Ecto neural progenitor cell (in vitro differentiated cells): ENCODE results near the gene SLC39A11.
"Not testable (repeated sequence)": the region's sequence is repeated elsewhere in the genome, so short reads cannot be mapped to it uniquely, and the experiment has no call there.

Experiments used
- DNase-seq: peaks from one replicate; pipeline ENCODE4 v3.0.0-alpha.2; 2018; ENCODE audit warnings: low spot score

The SLC39A11 gene

DNA sequence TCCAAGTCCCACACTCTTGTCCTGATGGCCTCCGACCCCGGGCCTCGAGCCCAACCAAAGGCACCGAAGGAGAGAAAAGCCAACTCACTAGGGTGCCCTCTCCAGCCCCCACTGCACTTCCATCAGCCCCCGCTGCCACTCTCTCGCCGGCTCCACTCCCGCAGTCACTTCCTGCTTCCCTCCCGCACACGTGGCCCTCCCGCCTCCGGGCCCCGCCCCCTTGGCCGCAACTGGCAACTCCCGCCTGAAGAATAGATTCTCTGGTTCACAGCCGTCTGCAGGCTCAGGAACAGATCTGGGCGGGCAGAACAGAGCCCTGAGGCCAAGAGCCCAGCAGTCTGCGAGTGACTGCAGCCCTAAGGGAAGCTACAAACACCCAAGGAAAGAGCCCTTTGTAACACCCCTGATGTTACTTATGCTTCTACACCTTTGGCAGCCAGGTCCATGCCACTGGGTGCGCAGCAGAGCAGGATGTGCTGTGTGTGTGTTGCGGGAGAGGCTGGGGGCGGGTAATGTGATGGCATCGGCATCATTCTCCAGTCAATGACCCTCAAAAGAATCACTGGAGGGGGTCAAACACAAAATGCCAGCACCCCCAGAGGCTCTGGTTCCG is at the start of gene SLC39A11:
TSS of gene SLC39A11 (minus strand) at position 166 of the 613 bp plus-strand sequence. CDS start 3,924 bp downstream, outside the sequence.
- DNase-seq, result peak; percentile 96

- no peak for DNase-seq
These were observed 48.9 kb upstream of the SLC39A11 start for GRCh38 chr17:73141411-73141810.

DNA sequence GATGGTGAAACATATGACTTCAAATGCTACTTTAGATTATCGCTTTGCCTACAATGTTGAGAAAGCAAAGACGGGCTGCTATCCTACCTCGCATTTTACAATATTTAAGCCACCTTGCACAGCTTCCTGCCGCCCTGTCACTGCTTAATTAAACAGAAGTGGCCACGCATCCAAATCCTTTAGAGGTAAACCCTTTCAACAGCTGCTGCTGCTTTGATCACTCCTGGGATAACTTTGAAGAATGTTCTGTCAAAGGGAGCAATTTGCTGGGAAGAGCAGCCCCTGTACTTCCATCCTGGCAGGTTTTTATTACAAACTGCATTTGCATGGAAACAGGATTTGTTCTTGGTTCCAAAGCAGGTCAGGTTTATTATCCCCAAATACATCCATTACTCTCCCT is 48.1 kb upstream of the SLC39A11 start:
- DNase-seq, result no peak

DNA sequence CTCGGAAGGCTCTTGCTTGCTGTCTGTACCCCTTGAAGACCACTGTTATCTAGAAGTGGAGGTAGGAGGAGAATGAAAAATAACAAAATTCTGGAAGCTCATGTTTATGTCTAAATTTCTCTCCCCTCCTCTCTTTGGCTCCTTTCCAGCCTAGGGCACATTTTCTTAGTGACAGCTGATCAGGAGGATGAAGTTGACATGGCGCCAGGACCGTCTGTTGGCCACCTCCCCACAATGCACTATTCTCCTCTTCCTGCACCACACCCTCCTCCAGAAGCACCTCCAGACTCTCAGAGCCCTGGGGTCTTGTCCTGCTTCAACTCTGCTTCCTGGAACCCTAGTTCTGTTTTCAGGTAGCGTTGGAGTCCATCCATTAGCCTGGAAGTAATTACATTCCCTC is 46.8 kb upstream of the SLC39A11 start:
- no peak for DNase-seq

GRCh38 chr17:73138541-73139138 is 46.2 kb upstream of the SLC39A11 start:
- no peak for DNase-seq

- no peak for DNase-seq
These were observed 44.9 kb upstream of the SLC39A11 start for GRCh38 chr17:73137376-73137775.

GRCh38 chr17:73135766-73136165 is 43.3 kb upstream of the SLC39A11 start:
- DNase-seq, result no peak

- no peak for DNase-seq
These were observed 41.6 kb upstream of the SLC39A11 start for GRCh38 chr17:73133911-73134649.

GRCh38 chr17:73132085-73132492 is 39.6 kb upstream of the SLC39A11 start:
- DNase-seq, result no peak

- DNase-seq, result not testable (repeated sequence)
These were observed 39.0 kb upstream of the SLC39A11 start for GRCh38 chr17:73131439-73131838.

DNA sequence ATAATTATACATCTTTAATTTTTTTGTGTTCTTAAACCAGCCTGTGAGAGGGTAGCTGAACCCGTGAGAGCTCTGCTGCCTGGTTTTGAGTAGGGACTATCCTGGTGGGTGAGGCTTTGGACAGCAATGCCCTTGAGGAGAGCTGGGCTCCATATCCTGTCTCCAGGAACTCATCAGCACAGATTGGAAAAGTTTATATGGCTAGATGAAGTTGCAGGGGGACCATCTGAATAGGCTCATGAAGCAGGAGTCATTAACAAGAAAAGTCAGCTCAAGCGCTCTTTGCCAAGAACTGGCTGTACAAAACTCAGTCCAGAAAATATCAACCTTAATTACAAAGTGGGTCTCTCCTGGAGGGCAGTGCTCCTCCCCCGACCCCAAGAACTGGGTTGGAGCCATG is 38.5 kb upstream of the SLC39A11 start:
- no peak for DNase-seq

GRCh38 chr17:73128496-73128895 is 36.0 kb upstream of the SLC39A11 start:
- no peak for DNase-seq

GRCh38 chr17:73126716-73127473 is 34.4 kb upstream of the SLC39A11 start:
- no peak for DNase-seq

DNA sequence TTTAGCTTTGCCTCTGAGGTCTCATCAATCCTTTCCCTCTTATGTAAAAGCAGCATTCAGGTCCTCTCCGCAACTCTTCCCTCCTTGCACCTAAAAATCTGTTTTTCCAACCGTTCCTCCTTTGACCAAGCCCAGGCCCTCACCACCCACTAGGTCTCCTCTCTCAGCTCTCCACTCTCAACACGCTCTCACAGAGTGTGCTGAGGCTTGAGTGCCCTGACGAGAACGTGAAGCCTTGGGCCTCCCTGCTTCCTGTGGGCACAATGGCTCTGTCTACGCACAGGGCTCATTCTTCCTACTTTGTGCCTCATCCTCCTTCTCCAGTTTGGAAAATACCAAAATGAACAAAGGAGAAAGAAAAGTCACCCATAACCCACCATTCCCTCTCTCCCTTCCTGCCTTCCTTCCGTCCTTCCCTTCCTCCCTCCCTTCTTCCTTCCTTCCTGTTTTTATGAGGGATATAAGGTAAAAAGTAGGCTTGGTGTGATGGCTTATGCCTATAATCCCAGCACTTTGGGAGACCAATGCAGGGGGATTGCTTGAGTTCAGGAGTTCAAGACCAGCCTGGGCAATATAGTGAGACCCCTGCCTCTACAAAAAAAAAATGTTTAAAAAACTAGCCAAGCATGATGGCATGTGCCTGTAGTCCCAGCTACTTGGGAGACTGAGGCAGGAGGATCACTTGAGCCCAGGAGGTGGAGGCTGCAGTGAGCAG is 31.3 kb upstream of the SLC39A11 start:
- DNase-seq, result no peak

DNA sequence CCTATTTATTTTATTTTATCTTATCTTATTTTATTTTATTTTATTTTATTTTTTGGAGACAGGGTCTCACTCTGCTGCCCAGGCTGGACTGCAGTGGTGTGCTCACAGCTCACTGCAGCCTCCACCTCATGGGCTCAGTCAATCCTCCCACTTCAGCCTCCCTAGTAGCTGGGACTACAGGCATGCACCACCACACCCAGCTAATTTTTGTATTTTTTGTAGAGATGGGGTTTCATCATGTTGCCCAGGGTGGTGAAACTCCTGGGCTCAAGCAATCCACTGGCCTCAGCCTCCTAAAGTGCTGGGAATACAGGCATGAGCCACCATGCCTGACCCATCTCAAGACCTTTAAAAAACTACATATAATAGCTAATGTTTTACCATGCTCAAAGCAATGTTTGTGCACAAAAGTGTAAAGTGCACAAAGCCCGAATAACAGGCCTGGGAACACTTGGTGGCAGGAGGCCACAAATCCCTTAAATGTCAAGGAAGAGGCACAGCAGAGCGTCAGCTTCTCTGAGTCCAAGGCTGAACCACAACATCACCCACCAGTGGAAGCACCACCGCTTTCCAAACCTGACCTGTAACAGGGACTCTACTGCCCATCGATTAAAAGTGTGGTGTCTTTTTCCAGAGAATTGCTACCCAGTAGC is 30.6 kb upstream of the SLC39A11 start:
- no peak for DNase-seq

- no peak for DNase-seq
These were observed 29.0 kb upstream of the SLC39A11 start for GRCh38 chr17:73121506-73121905.

- DNase-seq, result no peak
These were observed 27.1 kb upstream of the SLC39A11 start for GRCh38 chr17:73119631-73120030.

DNA sequence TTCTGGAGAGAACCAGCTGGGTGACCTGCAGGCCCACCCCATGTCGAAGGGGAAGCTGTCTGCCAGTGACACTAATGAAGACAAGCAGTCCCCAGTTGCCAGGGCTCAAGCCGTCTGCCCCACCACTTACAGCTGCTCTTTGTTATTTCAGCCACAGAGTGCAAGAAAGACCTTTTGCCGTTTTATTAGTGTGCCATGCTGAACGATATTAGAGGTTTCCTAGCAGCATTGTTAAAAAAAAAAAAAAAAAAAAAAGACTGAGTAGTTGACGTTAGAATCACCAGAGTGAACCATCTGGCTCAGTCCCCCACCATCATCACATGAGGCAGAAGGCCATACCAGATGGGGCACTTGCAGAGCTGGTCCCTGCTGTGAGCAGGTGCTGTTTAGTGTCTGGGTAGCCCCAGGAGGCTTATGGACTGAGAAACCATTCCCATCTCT is 26.5 kb upstream of the SLC39A11 start:
- DNase-seq, result no peak

- DNase-seq, result no peak
These were observed 25.7 kb upstream of the SLC39A11 start for GRCh38 chr17:73118139-73118538.

DNA sequence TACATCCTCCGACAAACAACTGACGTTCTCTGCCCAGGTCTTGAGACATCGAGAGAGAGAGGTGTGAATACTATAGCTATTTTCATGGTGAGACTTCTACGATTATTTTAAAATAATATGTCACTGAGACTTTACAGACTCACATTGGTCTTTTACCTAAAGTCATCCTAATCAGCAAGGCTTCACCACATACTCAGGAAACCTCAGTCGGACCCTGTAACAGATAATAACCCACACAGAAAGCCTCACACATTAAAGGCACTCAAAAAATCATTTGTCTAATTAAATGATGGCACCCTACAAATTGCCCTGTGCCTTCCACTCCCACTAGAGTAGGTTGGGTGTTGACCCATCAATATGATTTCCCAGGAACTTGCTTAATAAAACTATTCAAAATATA is 19.8 kb upstream of the SLC39A11 start:
- no peak for DNase-seq

- no peak for DNase-seq
These were observed 18.9 kb upstream of the SLC39A11 start for GRCh38 chr17:73111386-73111785.
